Astrocyte (in vitro differentiated cells and primary cell): Measurements from ENCODE around the gene FEZ2.

ENCODE experiments used
- CTCF ChIP-seq: IDR thresholded peaks from 2 replicates; pipeline ENCODE4 v1.5.1; 2011; ENCODE audit warnings: low read depth, mild to moderate bottlenecking, inconsistent platforms, low read length, moderate library complexity; ENCODE audit not compliant: insufficient read depth
- EZH2 ChIP-seq: IDR thresholded peaks from 2 replicates; pipeline ENCODE4 v1.6.1; 2012; ENCODE audit warnings: mild to moderate bottlenecking, low read length, inconsistent platforms; ENCODE audit not compliant: insufficient read depth

- TF ChIP-seq CTCF (no peak), EZH2 (no peak)
Observed at GRCh38 chr2:36547906-36548305, 50.1 kb downstream of the FEZ2 start.
